Measurements from ENCODE around the gene SLC32A1. TPM values are rescaled to one million over a fixed set of nuclear protein-coding genes. Genes with fewer than 3 reads are reported as not detected.

Gene SLC32A1
- total RNA-seq, 1 experiment from 2014 or later = 0.24 TPM

GRCh38 chr20:38760978-38761377, 36.7 kb downstream of the SLC32A1 start:
- Histone ChIP-seq H2BK120ac (ENCODE audit: low read depth, low read length, poor library complexity, severe bottlenecking) (no peak overlapping the region), H2BK20ac (ENCODE audit: low read depth, low read length, poor library complexity, severe bottlenecking) (no peak overlapping the region), H3K23me2 (ENCODE audit: insufficient read length, low read depth, low read length, poor library complexity, severe bottlenecking) (no peaks in the 10 kb centered on the region), H3K4me2 (ENCODE audit: insufficient read depth, insufficient read length, low read length) (no peak overlapping the region), H2AK5ac (ENCODE audit: insufficient read length, low read length) (no peak overlapping the region), H4K20me1 (ENCODE audit: control insufficient read depth, insufficient read depth, insufficient read length) (no peaks in the 10 kb centered on the region), H2BK5ac (ENCODE audit: insufficient read length, low read length) (no peak overlapping the region), H3K4ac (ENCODE audit: low read depth, low read length) (no peak overlapping the region), H3K23ac (ENCODE audit: insufficient read length, low read depth, low read length) (no peak overlapping the region), H3K9me3 (ENCODE audit: control insufficient read depth, low read depth, low read length) (no peaks in the 10 kb centered on the region), H3K79me1 (ENCODE audit: insufficient read depth, low read depth, low read length, poor library complexity, severe bottlenecking) (no peaks in the 10 kb centered on the region), H2BK15ac (ENCODE audit: low read depth, low read length) (no peak overlapping the region), H2BK12ac (ENCODE audit: insufficient read length, low read depth, low read length) (no peak overlapping the region), H3K56ac (ENCODE audit: insufficient read length, low read depth, low read length) (no peak overlapping the region), H3K4me1 (ENCODE audit: insufficient read depth, low read length) (no peaks in the 10 kb centered on the region), H4K5ac (ENCODE audit: insufficient read length, low read depth, low read length) (no peak overlapping the region), H3K79me2 (ENCODE audit: insufficient read depth, low read length) (no peaks in the 10 kb centered on the region), H3K14ac (ENCODE audit: insufficient read depth, low read length) (no peak overlapping the region), H3K27me3 (ENCODE audit: insufficient read depth, low read length) (no peaks in the 10 kb centered on the region), H3K9ac (ENCODE audit: extremely low read depth, insufficient read length, low read length) (no peak overlapping the region), H3K27ac (ENCODE audit: insufficient read length, low read depth, low read length) (no peak overlapping the region), H4K8ac (replicated peaks; ENCODE audit: insufficient read length, low read depth, low read length) (no peak overlapping the region), H2AFZ (ENCODE audit: low read length) (no peak overlapping the region), H3T11ph (ENCODE audit: low read length) (no peak overlapping the region), H4K91ac (ENCODE audit: insufficient read length, low read depth, low read length) (no peak overlapping the region), H3K18ac (ENCODE audit: insufficient read length, low read depth, low read length) (no peak overlapping the region)
- Mint-ChIP-seq H3K4me1 (0 out of 4 replicates have a peak, but pooled peaks cover 2% of the 10 kb centered on the region in 2 experiments), H3K9me3 (no peaks in the 10 kb centered on the region), H3K27ac (no peak overlapping the region), H3K27me3 (ENCODE audit: low read depth) (no peaks in the 10 kb centered on the region), H3K4me3 (no peak overlapping the region), H3K36me3 (ENCODE audit: insufficient read depth in 1 of 3, low read depth in 3 of 3) (peaks cover 19 to 78% (median 53%) of the 10 kb centered on the region in 3 experiments; a peak in 6 of 7 replicates)
- TF ChIP-seq, protein P1, sequence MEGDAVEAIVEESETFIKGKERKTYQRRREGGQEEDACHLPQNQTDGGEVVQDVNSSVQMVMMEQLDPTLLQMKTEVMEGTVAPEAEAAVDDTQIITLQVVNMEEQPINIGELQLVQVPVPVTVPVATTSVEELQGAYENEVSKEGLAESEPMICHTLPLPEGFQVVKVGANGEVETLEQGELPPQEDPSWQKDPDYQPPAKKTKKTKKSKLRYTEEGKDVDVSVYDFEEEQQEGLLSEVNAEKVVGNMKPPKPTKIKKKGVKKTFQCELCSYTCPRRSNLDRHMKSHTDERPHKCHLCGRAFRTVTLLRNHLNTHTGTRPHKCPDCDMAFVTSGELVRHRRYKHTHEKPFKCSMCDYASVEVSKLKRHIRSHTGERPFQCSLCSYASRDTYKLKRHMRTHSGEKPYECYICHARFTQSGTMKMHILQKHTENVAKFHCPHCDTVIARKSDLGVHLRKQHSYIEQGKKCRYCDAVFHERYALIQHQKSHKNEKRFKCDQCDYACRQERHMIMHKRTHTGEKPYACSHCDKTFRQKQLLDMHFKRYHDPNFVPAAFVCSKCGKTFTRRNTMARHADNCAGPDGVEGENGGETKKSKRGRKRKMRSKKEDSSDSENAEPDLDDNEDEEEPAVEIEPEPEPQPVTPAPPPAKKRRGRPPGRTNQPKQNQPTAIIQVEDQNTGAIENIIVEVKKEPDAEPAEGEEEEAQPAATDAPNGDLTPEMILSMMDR (conservative IDR thresholded peaks at IDR 0.05) = no peak
- no CpG with 5 or more reads among the region's 4 CpGs for WGBS (ENCODE audit: extremely low coverage, insufficient read length, low lambda C conversion rate)
- DNase-seq = no peak

Data from H9 (cell line).